ENCODE results near the gene ASIC1. TPM values are rescaled to one million over a fixed set of nuclear protein-coding genes. Genes with fewer than 3 reads are reported as not detected.

The ASIC1 gene
- total and polyA plus RNA-seq, 2 of the 4 experiments (the other 2 are of a cell fraction) = 1.6 to 9.9 TPM

- Histone ChIP-seq H2AK9ac (replicated peaks; ENCODE audit: low read depth, low read length, poor library complexity) (no peak overlapping the region), H3K56ac (ENCODE audit: extremely low read depth, insufficient read depth, low read length) (no peak overlapping the region), H3K27me3 (ENCODE audit: control insufficient read depth, insufficient read depth, low read length) (peaks cover 17% of the 10 kb centered on the region), H3K4me1 (ENCODE audit: control insufficient read depth, insufficient read depth, low read length) (no peaks in the 10 kb centered on the region), H2BK120ac (ENCODE audit: low read depth, low read length) (no peak overlapping the region), H3K4me3 (ENCODE audit: insufficient read depth, low read depth, low read length) (no peak overlapping the region), H4K5ac (ENCODE audit: low read depth, low read length) (no peak overlapping the region), H3K79me1 (ENCODE audit: low read depth in 1 of 2, low read length in 2 of 2) (no peaks in the 10 kb centered on the region), H3K23ac (ENCODE audit: low read depth, low read length) (no peak overlapping the region), H3K4ac (ENCODE audit: low read depth, low read length) (no peak overlapping the region), H3K4me2 (ENCODE audit: low read depth, low read length) (no peak overlapping the region), H4K8ac (ENCODE audit: low read depth in 2 of 2, low read length in 2 of 2) (no peak overlapping the region), H4K91ac (ENCODE audit: insufficient read depth, low read depth, low read length) (no peak overlapping the region), H3K9me3 (ENCODE audit: control insufficient read depth, insufficient read depth, low read length) (no peaks in the 10 kb centered on the region), H3K36me3 (ENCODE audit: control insufficient read depth, insufficient read depth, low read length) (no peaks in the 10 kb centered on the region), H3K9me1 (ENCODE audit: insufficient read depth, low read length) (no peaks in the 10 kb centered on the region), H3K9ac (ENCODE audit: low read depth, low read length) (no peak overlapping the region), H3K27ac (ENCODE audit: insufficient read depth, low read length) (no peak overlapping the region), H4K20me1 (ENCODE audit: insufficient read depth, low read length) (no peaks in the 10 kb centered on the region), H3K14ac (replicated peaks; ENCODE audit: low read depth, low read length) (no peak overlapping the region), H2BK15ac (ENCODE audit: low read depth, low read length) (no peak overlapping the region), H3K18ac (ENCODE audit: low read depth, low read length) (no peak overlapping the region), H2BK5ac (ENCODE audit: low read depth, low read length, poor library complexity, severe bottlenecking) (no peak overlapping the region), H2BK20ac (ENCODE audit: low read depth, low read length) (no peak overlapping the region), H2AK5ac (ENCODE audit: low read depth, low read length) (no peak overlapping the region), H2AFZ (replicated peaks; ENCODE audit: low read length, poor library complexity) (no peak overlapping the region)
- in situ Hi-C loops (cut with MboI; ENCODE audit: low sequenced_read_pairs) = no loop called here
- WGBS, 2 experiments (ENCODE audit: extremely low coverage in 2 of 2, insufficient read length in 1 of 2) = 96% methylated on average over 4 of the region's 6 CpGs; no CpG with 5 or more reads in 1 of the 2 experiments
- no TSS peak for BruUV-seq (replicated peaks)
- intact Hi-C loops (cut with micrococcal nuclease) = no loop called here
- ATAC-seq (ENCODE audit: low read depth) (no peak), DNase-seq (no peak)
- dilution Hi-C loops (cut with HindIII; ENCODE audit: low sequenced_read_pairs, unreplicated experiment) = no loop called here
- TF ChIP-seq RCOR1 (IDR thresholded peaks at IDR 0.05; ENCODE audit: insufficient replicate concordance, low read length) (no peak), RAD21 (IDR thresholded peaks at IDR 0.05; ENCODE audit: low read length) (no peak), CTCF (conservative IDR thresholded peaks at IDR 0.05; ENCODE audit: low read depth, low read length) (no peak), CHD1 (IDR thresholded peaks at IDR 0.05; ENCODE audit: low read depth, low read length) (no peak), BHLHE40 (IDR thresholded peaks at IDR 0.05; ENCODE audit: low read depth, low read length) (no peak), ELK1 (IDR thresholded peaks at IDR 0.05; ENCODE audit: borderline replicate concordance, low read depth, low read length) (no peak), MXI1 (IDR thresholded peaks at IDR 0.05; ENCODE audit: borderline replicate concordance, low read depth, low read length) (no peak), CEBPB (IDR thresholded peaks at IDR 0.05; ENCODE audit: low read depth, low read length) (no peak), RFX5 (IDR thresholded peaks at IDR 0.05; ENCODE audit: low read depth, low read length) (no peak), POLR2A (IDR thresholded peaks at IDR 0.05; ENCODE audit: low read depth, low read length) (no peak), FOS (IDR thresholded peaks at IDR 0.05; ENCODE audit: low read depth, low read length) (no peak), MAFK (IDR thresholded peaks at IDR 0.05; ENCODE audit: low read depth, low read length) (no peak), USF2 (IDR thresholded peaks at IDR 0.05; ENCODE audit: low read depth, low read length) (no peak), NFE2L2 (IDR thresholded peaks at IDR 0.05; ENCODE audit: low read depth, low read length) (no peak), MAZ (IDR thresholded peaks at IDR 0.05; ENCODE audit: borderline replicate concordance, low read depth, low read length) (no peak), SMC3 (IDR thresholded peaks at IDR 0.05; ENCODE audit: low read depth, low read length) (no peak)
- CTCF ChIA-PET = no interaction called here
- POLR2A ChIA-PET (ENCODE audit: unreplicated experiment) = no interaction called here
Observed at GRCh38 chr12:50042693-50043092, 14.7 kb upstream of the ASIC1 start.

Measured in IMR-90 (cell line).